ENCODE results near the gene FAM13A. TPM values are rescaled to one million over a fixed set of nuclear protein-coding genes. Genes with fewer than 3 reads are reported as not detected.
"Not testable (repeated sequence)": the region's sequence is repeated elsewhere in the genome, so short reads cannot be mapped to it uniquely, and the experiment has no call there.

Gene FAM13A
- total RNA-seq, 1 donor from 2014 or later: 52.2 TPM

DNA sequence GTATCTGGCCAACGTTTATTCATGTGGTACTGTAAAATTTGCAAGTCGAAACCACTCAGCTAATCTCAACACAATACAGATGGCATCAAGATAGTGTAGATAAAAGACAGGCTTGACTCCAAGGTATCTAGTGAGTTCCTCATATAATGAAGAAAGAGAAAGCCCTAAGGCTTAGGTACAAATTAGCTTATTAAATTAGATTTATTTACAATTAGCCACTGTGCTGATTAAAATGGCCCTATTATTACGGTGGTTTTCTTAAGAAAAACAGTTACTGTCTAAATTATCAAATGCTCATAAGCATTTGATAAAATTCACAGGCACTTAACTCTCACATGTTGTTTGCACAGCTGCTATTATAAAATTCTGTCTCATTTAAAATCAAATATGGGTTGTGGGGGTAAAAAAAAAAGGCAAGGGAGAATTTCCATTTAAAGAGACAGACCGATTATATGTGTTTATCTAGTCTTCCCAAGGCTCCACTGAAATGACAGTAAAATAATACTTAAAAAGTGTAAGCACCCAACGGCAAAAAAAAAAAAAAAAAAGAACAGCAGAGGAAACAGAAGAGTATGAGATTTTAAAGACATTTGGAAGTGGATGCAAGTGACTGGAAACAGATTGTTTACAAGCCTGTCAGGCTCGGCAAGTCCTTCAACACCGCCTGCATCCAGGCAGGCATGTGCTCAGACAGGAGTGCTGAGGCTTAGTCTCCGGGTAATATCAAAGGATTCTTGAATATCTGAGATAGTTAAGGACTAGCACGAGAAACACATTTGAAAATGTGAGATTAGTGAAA lies 55.1 kb downstream of the FAM13A start:
- FAIRE-seq (no peak), DNase-seq (ENCODE audit: low spot score in 2 of 2) (no peak)

- DNase-seq (ENCODE audit: low spot score in 2 of 2) (no peak), FAIRE-seq (no peak)
These were observed 56.1 kb downstream of the FAM13A start for GRCh38 chr4:89000844-89001360.

DNA sequence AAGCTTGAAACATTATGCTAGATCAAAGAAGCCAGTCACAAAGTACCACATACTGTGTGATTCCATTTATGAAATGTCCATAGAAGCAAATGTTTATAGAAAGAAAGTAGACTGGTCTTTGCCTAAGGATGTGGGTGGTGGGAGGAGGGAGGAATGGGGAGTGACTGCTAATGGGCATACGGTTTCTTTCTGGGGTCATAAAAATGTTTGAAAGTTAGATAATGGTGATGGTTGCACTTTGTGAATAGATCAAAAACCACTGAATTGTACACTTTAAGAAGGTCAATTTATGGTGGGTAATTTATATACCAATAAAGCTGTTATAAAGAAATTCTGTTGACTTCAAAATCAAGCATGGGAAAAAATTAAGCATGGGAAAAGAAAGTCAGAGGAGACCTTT lies 56.6 kb downstream of the FAM13A start:
- FAIRE-seq (no peak), DNase-seq (ENCODE audit: low spot score in 2 of 2) (no peak)

DNA sequence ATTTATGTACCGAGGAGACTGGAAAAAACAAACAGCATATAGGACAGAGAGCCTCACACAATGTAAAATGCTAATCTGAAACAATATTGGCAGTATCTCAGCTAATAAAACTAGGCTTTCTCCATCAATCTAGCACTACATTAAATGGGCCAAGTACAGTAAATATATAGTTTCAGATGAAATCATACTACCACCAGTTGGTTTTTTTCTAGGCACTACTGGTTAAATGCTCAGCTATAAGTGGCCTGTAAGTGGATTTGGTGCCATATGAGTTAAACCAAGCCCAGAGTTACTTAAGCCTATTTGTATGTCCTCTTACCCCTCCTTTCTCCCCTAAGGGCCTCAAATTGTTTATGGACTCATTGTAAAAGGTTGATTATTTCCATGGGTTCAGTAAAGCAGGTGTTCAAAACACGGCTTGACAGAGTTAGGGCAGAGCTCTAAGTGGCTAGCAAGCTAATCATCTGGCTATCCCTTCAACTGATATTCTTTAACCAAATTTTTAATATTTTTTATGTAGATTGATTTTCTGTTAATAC lies 57.5 kb downstream of the FAM13A start:
- FAIRE-seq: no peak
- DNase-seq (ENCODE audit: low spot score in 2 of 2): no peak

GRCh38 chr4:88998891-88999290 lies 58.1 kb downstream of the FAM13A start:
- no peak for DNase-seq (ENCODE audit: low spot score in 2 of 2)
- FAIRE-seq: no peak

DNA sequence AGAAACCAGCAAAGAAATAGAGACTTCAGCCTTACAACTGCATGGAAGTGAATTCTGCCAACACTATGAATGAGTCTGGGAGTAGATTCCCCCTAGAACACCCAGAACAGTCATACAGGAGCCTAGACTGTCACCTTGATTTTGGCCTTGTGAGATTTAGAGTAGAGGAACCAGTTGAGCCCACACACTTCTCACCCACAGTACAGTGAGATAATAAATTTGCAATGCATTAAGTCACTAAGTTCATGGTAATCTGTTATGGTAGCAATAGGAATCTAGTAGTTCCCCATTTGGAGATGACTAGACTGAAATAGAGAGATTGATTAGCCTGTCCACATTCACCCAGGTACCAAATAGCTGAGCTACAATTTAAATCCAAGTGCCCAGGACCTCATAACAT lies 59.0 kb downstream of the FAM13A start:
- DNase-seq (ENCODE audit: low spot score in 2 of 2) (no peak), FAIRE-seq (no peak)

- no peak for DNase-seq (ENCODE audit: low spot score in 2 of 2)
- no peak for FAIRE-seq
These were observed 61.1 kb downstream of the FAM13A start for GRCh38 chr4:88995874-88996273.

DNA sequence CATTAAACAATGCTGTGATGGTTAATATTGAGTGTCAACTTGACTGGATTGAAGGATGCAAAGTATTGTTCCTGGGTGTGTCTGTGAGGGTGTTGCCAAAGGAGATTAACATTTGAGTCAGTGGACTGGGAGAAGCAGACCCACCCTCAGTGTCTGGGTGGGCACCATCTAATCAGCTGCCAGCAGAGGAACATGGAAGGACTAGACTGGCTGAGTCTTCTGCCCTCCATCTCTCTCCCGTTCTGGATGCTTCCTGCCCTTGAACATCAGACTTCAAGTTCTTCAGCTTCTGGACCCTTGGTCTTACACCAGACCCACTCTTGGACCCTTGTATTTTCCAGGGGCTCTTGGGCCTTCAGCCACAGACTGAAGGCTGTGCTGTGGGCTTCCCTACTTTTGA lies 61.7 kb downstream of the FAM13A start:
- not testable (repeated sequence) for FAIRE-seq; DNase-seq (ENCODE audit: low spot score in 2 of 2)

GRCh38 chr4:88993246-88993645 lies 63.7 kb downstream of the FAM13A start:
- DNase-seq (ENCODE audit: low spot score in 2 of 2): no peak
- FAIRE-seq: no peak

DNA sequence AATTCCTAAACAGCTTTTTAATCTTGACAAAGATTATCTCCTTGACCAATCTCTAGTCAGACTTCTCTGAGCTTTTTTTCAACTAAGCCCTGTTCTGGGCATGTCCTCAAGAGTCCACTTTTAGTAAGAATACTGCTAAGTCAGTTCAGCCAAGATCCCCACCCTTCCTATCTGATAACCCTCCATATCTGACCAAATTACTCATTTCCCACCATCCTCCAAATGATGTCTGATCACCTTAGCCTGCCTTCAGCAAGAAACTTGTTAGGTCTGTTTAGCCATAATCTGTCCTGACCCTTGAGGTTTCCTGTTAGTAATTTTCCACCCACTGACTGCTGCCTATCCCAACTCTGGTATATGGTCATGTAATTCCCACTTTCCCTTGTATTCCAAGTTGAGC lies 65.2 kb downstream of the FAM13A start:
- FAIRE-seq (no peak), DNase-seq (ENCODE audit: low spot score in 2 of 2) (no peak)

GRCh38 chr4:88989990-88990389 lies 67.0 kb downstream of the FAM13A start:
- DNase-seq (ENCODE audit: low spot score in 2 of 2) (no peak), FAIRE-seq (no peak)

DNA sequence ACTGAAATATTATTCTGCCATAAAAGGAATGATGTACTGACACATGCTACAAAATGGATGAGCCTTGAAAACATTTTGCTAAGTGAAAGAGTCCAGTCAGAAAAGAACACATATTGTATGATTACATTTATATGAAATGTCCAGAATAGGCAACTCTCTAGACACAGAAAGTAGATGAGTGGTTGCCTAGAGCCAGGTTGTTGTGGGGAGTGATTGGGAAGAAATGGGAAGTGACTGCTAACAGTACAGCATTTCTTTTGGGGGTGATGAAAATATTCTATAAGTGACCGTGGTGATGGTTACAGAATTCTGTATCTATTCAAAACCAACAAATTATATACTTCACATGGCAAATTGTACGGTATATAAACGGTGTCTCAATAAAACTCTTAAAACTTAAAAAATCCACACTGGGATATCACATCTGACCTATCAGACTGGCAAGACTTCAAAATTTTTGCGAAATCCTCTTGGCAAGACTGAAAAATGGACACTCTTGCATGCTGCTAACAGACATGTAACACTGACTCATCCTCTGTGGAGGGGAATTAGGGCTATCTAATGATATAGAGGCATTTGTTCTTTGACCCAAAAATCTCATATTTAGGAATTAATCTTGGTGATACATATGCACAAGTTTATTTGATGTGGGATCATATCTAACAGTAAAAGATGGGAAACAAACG lies 71.8 kb downstream of the FAM13A start:
- no peak for FAIRE-seq
- DNase-seq (ENCODE audit: low spot score in 2 of 2): no peak

- no peak for DNase-seq (ENCODE audit: low spot score in 2 of 2)
- FAIRE-seq: no peak
These were observed 74.2 kb downstream of the FAM13A start for GRCh38 chr4:88982757-88983156.

DNA sequence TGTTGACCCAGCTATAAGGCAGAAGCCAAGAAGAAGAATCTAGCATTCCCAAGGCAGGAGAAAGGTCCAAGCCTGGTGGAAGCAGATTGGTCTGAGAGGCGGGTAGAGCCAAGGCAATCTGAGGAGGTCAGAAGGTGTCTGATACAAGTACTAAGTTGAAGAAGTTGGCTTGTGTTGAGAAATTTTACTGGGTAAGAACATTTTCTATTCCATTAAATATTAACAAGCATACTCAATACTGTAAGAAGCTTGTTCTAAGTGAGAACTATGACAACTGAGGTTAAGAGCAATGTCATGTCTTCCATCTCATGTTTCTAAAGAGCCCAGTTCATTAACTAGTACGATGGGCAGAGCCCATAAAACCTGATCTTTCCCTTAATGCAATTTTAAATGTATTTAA lies 75.0 kb downstream of the FAM13A start:
- no peak for FAIRE-seq
- DNase-seq (ENCODE audit: low spot score in 2 of 2): no peak

DNA sequence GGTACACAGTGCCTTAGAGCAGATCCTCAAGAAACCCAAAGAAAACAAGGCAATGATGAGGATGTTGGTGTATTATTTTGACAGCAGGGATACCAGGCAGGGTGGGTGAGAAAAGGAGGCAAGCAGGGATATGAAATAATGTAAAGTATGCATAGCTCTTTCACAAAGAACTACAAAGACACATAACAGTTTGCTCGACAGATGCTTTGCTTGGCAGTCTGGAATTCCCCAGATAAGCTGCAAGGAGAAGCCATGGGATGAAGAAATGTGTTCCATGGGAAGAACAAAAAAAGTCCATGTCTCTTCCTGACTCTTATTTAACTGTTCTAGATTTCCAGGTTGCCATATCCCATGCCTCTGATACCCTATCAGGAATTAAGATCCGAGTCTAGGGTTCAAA lies 75.4 kb downstream of the FAM13A start:
- DNase-seq (ENCODE audit: low spot score in 2 of 2): no peak
- no peak for FAIRE-seq

DNA sequence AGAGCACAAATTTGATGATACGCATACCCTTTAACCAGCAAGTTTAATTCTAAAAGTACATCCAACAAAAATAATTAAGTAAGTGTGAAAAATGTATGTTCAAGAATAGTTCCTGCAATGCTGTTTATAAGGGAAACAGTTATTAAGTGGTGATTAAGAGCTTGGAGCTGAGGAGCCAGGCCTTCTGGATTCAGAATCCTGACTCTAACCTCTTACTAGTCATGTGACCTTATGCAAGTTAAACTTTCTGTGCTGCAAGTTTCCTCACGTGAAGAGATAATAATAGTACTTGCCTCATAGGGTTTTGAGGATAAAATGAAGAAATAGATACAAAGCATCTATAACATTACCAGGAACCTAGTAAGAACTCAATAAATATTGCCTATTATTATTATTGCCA lies 77.7 kb downstream of the FAM13A start:
- DNase-seq (ENCODE audit: low spot score in 2 of 2) (no peak), FAIRE-seq (no peak)

- FAIRE-seq (no peak), DNase-seq (ENCODE audit: low spot score in 2 of 2) (no peak)
These were observed 80.3 kb downstream of the FAM13A start for GRCh38 chr4:88976775-88977035.

- FAIRE-seq (no peak), DNase-seq (ENCODE audit: low spot score in 2 of 2) (no peak)
These were observed 80.8 kb downstream of the FAM13A start for GRCh38 chr4:88975958-88976774.

DNA sequence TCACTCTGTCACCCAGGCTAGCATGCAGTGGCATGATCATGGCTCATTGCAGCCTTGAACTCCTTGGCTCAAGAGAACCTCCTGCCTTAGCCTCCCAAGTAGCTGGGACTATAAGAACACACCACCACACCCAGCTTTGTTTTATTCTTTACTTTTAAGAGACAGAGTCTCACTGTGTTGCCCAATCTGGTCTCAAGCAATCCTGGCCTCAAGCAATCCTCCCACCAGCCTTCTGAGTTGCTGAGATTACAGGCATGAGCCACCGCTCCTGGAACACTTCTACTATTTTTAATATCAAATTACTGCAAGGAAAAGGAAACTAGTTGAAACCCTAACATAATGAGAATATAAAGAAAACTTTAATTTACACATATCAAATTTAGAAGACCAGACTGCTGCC lies 85.4 kb downstream of the FAM13A start:
- no peak for FAIRE-seq
- no peak for DNase-seq (ENCODE audit: low spot score in 2 of 2)

GRCh38 chr4:88969746-88970145 lies 87.2 kb downstream of the FAM13A start:
- DNase-seq (ENCODE audit: low spot score in 2 of 2): no peak
- no peak for FAIRE-seq

DNA sequence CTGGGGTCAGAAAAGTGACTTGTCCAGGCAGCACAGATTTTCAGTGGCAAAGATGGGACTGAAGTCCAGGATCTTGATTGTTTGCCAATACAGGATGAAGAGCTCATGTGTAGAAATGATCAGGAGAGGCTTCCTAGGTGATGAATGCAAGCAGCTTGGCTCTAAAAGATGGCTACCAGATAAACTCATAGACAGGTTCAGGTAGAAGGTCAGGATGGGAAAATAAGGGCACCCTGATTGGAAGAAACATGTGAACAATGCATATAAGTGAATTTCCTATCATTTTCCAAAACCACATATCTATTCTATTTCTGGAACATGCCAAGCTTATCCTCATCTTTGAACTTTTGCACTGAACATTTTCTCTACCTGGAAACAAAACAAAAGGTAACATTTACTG lies 87.7 kb downstream of the FAM13A start:
- no peak for FAIRE-seq

More for the DNA sequence above, 87.7 kb downstream of the FAM13A start:
- DNase-seq (ENCODE audit: low spot score in 2 of 2): no peak
